Epithelial cell of prostate (primary cell): ENCODE results near the gene SLC36A2.

Experiments used
- DNase-seq: peaks from one replicate; pipeline ENCODE4 v3.0.0-alpha.2; 2011; ENCODE audit warnings: low read depth, low spot score
- H3K27ac ChIP-seq: fragments of 450-650 bp; 2 replicates; pipeline ENCODE4 v1.5.1; 2017; ENCODE audit warnings: mild to moderate bottlenecking

Gene SLC36A2

DNA sequence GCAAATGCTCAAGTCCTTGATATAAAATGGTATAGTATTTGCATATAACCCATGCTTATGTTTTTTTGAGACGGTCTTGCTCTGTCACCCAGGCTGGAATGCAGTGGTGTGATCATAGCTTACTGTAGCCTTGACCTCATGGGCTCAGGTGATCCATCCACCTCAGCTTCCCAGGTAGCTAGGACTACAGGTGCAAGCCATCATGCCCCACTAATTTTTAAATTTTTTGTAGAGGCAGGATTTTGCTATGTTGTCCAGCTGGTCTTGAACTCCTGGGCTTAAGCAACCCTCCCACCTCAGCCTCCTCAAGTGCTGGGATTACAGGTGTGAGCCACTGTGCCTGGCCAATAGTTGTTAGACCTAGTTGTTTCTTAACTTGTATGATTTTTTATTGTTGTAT lies 61.1 kb downstream of the SLC36A2 start:
- DNase-seq, result no peak

DNA sequence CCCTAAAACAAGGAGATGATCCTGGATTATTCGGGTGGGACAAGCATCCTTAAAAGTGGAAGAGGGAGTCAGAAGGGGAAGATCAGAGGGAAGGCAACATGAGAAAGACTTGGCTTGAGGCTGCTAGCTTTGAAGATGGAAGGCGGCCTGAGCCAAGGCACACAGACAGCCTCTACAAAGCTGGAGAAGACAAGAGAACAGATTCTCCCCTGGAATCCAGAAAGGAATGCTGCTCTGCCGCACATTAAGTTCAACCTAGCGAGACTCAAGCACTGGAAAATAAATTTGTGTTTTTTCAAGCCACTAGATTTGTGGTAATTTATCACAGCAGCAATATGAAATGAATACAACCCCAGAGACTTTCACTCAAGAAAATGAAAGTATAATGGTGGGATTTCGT lies 61.7 kb downstream of the SLC36A2 start:
- DNase-seq, result no peak
- H3K27ac ChIP-seq, result no peak overlapping the region

More for the DNA sequence above, 61.1 kb downstream of the SLC36A2 start:
- no peak overlapping the region for H3K27ac ChIP-seq

GRCh38 chr5:151284392-151284967 lies 62.9 kb downstream of the SLC36A2 start:
- no peak for DNase-seq
- no peak overlapping the region for H3K27ac ChIP-seq

GRCh38 chr5:151283120-151283825 lies 64.1 kb downstream of the SLC36A2 start:
- H3K27ac ChIP-seq, result no peak overlapping the region
- DNase-seq, result no peak

- no peak for DNase-seq
- no peak overlapping the region for H3K27ac ChIP-seq
These were observed 66.2 kb downstream of the SLC36A2 start for GRCh38 chr5:151281001-151281639.

DNA sequence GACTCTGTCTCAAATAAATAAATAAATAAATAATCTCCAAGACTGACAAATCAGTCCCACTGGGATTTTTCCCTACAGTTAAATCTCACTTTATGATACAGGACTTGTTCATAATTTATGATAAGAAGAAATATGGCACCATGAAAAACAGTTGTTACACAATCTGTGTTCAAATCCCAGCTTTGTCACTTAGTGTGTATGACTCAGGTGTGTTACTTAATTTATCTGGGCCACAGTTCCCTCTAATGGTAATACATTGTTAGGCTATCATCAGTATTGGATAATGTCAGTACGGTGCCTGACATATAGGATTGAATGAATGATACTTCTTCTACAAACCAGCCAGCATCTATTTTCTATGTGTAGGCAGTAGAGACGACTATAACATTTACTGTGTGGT lies 66.9 kb downstream of the SLC36A2 start:
- no peak overlapping the region for H3K27ac ChIP-seq
- no peak for DNase-seq

GRCh38 chr5:151278845-151279244 lies 68.5 kb downstream of the SLC36A2 start:
- H3K27ac ChIP-seq, result no peak overlapping the region
- DNase-seq, result no peak

DNA sequence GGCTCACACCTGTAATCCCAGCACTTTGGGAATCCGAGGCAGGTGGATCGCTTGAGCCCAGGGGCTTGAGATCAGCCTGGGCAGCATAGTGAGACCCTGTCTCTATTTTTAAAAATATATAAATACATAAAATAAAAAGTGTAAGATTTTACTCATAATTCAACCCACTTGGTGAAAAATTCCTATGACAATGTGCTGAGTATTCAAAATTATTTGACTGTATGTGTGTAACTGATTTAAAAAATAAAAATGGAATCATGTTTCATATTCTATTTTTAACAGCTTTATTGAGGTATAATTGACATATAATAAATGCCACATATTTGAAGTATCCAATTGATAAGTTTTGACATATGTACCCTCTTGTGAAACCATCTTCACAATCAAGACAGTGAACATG lies 71.6 kb downstream of the SLC36A2 start:
- DNase-seq, result no peak
- no peak overlapping the region for H3K27ac ChIP-seq

DNA sequence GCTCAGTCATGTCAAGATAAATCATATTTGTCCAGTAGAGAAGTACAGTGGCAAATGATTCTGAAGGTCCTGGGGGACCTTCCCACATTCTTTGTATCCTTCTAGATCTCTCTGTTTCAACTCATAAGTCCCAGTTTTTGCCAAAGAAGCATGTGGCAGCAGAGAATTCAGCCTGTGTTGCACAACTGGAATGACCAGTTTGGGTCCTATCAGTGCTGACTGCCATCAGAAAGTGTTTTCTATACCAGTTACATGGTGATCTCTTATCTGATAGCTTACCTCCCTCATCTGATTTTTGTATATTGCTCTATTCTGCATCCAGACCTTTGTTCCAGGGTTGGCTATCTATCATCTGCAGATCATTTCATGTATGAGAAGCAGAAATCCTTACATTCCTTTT lies 72.7 kb downstream of the SLC36A2 start:
- H3K27ac ChIP-seq, result no peak overlapping the region
- DNase-seq, result no peak

- H3K27ac ChIP-seq, result no peak overlapping the region
- no peak for DNase-seq
These were observed 76.0 kb downstream of the SLC36A2 start for GRCh38 chr5:151271336-151271735.

GRCh38 chr5:151270599-151270998 lies 76.8 kb downstream of the SLC36A2 start:
- no peak for DNase-seq
- H3K27ac ChIP-seq, result no peak overlapping the region

DNA sequence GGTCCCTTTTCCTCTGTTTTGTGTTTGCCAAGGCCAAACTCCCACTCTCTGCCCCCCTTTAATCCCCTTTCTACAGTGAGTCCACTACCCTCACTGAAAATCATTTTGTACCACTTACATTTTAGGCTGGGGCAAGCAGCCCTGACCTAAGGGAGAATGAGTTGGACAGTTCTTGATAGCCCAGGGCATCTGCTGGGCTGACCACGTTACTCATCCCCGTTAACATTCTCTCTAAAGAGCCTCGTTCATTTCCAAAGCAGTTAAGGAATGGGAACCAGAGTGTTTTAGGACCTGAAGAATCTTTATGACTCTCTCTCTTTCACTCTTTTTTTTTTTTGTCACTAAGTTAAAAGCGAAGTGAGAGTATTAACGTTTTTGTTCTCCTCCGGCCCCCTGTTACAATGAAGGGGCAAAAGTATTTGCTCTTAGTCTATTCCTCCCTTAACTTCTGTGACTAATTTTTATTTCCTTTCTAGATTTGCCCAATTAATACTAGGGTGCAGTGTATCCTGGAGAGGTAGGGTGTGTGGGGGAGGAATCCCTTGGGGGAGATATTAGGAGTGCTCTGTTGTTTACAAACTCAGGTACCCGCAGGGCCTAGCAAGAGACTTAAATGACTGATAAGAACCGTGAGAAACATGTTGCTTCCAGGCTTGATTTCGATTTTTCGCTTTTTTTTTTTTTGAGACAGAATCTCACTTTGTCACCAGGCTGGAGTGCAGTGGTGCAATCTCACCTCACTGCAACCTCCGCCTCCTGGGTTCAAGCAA lies 79.7 kb downstream of the SLC36A2 start:
- no peak overlapping the region for H3K27ac ChIP-seq
- DNase-seq, result no peak
